Adrenal gland (tissue), 12 donors: ENCODE measurements around the gene OR12D2. TPM values are rescaled to one million over a fixed set of nuclear protein-coding genes. Genes with fewer than 3 reads are reported as not detected.

Experiments
- DNase-seq, 7 donors: peaks; one replicate each; pipeline ENCODE4 v3.0.0-alpha.2; 2019 to 2020
- H3K27ac ChIP-seq, 5 donors: fragments of 200-600 bp; sonication (generic) in 4 of 5; 1 replicate in 3 of 5; 2 replicates in 2 of 5; pipeline versions ENCODE4 v1.5.1 to v1.8.0; 2016 to 2020; ENCODE audit warnings: mild to moderate bottlenecking in 1 of 5
- H3K27me3 ChIP-seq: fragments of 200-600 bp; 2 replicates; pipeline ENCODE4 v1.8.0; 2021
- H3K36me3 ChIP-seq, 2 donors: fragments of 200-600 bp; replicated peaks in 1 of 2; 1 replicate in 1 of 2; 2 replicates in 1 of 2; pipeline versions ENCODE4 v1.5.1 to v1.8.0; 2018 to 2022
- H3K4me1 ChIP-seq, 2 donors: fragments of 200-600 bp; replicated peaks in 1 of 2; 1 replicate in 1 of 2; 2 replicates in 1 of 2; pipeline versions ENCODE4 v1.5.1 to v1.8.0; 2018 to 2021
- H3K4me3 ChIP-seq, 4 donors: fragments of 200-600 bp; sonication (generic) in 3 of 4; one replicate each; pipeline ENCODE4 v1.5.1; 2016 to 2018
- H3K9me3 ChIP-seq, 3 donors: fragments of 200-600 bp; sonication (generic) in 1 of 3; replicated peaks in 1 of 3; 1 replicate in 2 of 3; 2 replicates in 1 of 3; pipeline versions ENCODE4 v1.5.1 to v1.8.0; 2016 to 2021
- POLR2A ChIP-seq, 2 donors: fragments of 450-650 bp; IDR thresholded peaks; one replicate each; pipeline ENCODE4 v1.6.1; 2017; ENCODE audit warnings: antibody characterized with exemption in 2 of 2, mild to moderate bottlenecking in 2 of 2, moderate library complexity in 1 of 2
- WGBS, 4 donors: extraction: QIAGEN DNeasy Blood & Tissue Kit in 2 of 4; methylation state at CpG; one replicate each; pipeline versions ENCODE4 v1.1.5 to v1.1.7; 2013 to 2017; 5-methylcytosine and 5-hydroxymethylcytosine counted together
- intact Hi-C, 2 donors: fragments of 100-400 bp; cut with DNase I; formaldehyde crosslinking; loops; one replicate each; pipeline versions ENCODE4 v1.14.1 to v1.15.0; 2022 to 2023
- polyA plus RNA-seq, 3 donors: library from polyadenylated mRNA; stranded (reverse); fragments of 200-250 nt in 2 of 3; fragments of 350-450 nt in 1 of 3; fragmentation: Illumina TruSeq in 1 of 3; extraction: RNeasy Lipid Tissue Mini Kit (QIAGEN cat#74804) in 1 of 3; gene quantifications; one replicate each; pipeline ENCODE4 v1.2.3, GENCODE V29; 2013 to 2014
- total RNA-seq, 9 donors: library from RNA; depleted of rRNA in 4 of 9; stranded (reverse); fragments of >200 nt in 4 of 9; fragments of 120-200 nt in 1 of 9; fragmentation: NEBNext Ultra II Directional in 1 of 9; extraction: Animal tissue kit (Norgen Biotek cat#: 25700) in 1 of 9; gene quantifications; one replicate each; pipeline versions ENCODE4 v1.1.0 to v1.2.4, GENCODE V29; 2013 to 2023
- TF ChIP-seq, protein P1 (sequence below), 6 experiments: fragments of 450-650 bp in 4 of 6; fragments of 200-600 bp in 2 of 6; sonication (generic) in 1 of 6; IDR thresholded peaks; 1 replicate in 5 of 6; 2 replicates in 1 of 6; pipeline versions ENCODE4 v1.5.1 to v1.8.0; 2016 to 2021; ENCODE audit warnings: antibody characterized with exemption in 6 of 6, mild to moderate bottlenecking in 2 of 6, moderate library complexity in 1 of 6
- donor health status: healthy with polysubstance abuse.
- donor health status: Bipolar disorder and iron deficiency.
- donor health status: DM: yes; HTN: yes; CAD: no.
- donor health status: DM: no; HTN: no; CAD: no.
- donor health status: DM: no; HTN: no; CAD: no.
- donor health status: DM: yes; HTN: yes; CAD: no.

Gene OR12D2
- total and polyA plus RNA-seq, 12 donors, result not detected

DNA sequence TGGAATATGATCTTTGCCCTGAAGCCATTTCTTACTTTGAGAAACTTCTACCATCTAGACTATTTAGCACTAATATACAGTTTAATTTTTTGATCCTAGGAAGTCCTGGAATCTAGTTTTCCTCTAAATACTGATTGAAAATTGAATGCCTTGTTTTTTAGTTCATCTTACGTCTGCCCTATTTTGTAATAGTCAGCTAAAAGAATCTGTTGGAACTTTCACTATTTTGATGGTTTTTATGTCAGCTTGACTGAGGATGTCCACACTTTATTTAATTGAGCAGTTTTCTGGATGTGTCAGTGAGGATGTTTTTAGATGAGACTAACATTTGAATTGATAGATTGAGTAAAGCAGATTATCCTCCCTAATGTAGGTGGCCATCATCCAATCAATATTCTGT lies 8.4 kb downstream of the OR12D2 start:
- no peak for DNase-seq
- Histone ChIP-seq H3K4me1 (no peaks in the 10 kb centered on the region), H3K9me3 (no peaks in the 10 kb centered on the region), H3K27me3 (no peaks in the 10 kb centered on the region), H3K4me3 (no peak overlapping the region), H3K27ac (no peak overlapping the region), H3K36me3 (no peaks in the 10 kb centered on the region)
- TF ChIP-seq, protein P1, sequence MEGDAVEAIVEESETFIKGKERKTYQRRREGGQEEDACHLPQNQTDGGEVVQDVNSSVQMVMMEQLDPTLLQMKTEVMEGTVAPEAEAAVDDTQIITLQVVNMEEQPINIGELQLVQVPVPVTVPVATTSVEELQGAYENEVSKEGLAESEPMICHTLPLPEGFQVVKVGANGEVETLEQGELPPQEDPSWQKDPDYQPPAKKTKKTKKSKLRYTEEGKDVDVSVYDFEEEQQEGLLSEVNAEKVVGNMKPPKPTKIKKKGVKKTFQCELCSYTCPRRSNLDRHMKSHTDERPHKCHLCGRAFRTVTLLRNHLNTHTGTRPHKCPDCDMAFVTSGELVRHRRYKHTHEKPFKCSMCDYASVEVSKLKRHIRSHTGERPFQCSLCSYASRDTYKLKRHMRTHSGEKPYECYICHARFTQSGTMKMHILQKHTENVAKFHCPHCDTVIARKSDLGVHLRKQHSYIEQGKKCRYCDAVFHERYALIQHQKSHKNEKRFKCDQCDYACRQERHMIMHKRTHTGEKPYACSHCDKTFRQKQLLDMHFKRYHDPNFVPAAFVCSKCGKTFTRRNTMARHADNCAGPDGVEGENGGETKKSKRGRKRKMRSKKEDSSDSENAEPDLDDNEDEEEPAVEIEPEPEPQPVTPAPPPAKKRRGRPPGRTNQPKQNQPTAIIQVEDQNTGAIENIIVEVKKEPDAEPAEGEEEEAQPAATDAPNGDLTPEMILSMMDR (IDR thresholded peaks at IDR 0.05), result no peak
- TF ChIP-seq POLR2A (IDR thresholded peaks at IDR 0.05), result no peak
- intact Hi-C loops, result no loop called here
- WGBS, 4 donors, result 43 to 86% (median 82%) methylated on average over 1 of the region's 1 CpG

DNA sequence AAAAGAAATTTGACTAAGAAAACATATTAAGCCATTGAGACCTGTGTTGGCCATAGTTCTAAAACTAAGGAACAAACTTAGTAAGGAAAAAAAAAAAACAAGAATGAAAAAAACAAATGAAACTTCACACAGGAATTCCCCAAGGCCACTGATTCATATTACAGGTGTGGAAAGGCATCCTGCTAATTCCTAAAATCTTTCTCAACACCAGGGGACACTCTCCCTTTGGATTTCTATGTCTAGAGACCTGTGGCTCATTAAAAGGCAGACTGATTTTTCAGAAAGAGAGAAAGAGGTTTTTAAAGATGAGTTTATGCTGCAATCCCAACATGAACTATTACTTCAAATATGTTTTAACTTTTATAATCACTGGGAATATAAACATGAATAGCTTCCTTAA lies 19.2 kb downstream of the OR12D2 start, which contains the start of gene OR12D1:
OR12D1 (plus strand) TSS at position 341 of the 400 bp plus-strand sequence.
- H3K27me3 ChIP-seq, result no peaks in the 10 kb centered on the region
- no peak within 1 kb of the TSS for H3K4me3 ChIP-seq
- H3K36me3 ChIP-seq, result no peaks in the 10 kb centered on the region
- no peaks in the 10 kb centered on the region for H3K9me3 ChIP-seq
- no peak for DNase-seq
- no peak within 1 kb of the TSS for H3K27ac ChIP-seq
- intact Hi-C loops, result no loop called here
- TF ChIP-seq POLR2A (IDR thresholded peaks at IDR 0.05), result no peak
- TF ChIP-seq, protein P1 (IDR thresholded peaks at IDR 0.05), result no peak
- H3K4me1 ChIP-seq, result no peaks in the 10 kb centered on the region

DNA sequence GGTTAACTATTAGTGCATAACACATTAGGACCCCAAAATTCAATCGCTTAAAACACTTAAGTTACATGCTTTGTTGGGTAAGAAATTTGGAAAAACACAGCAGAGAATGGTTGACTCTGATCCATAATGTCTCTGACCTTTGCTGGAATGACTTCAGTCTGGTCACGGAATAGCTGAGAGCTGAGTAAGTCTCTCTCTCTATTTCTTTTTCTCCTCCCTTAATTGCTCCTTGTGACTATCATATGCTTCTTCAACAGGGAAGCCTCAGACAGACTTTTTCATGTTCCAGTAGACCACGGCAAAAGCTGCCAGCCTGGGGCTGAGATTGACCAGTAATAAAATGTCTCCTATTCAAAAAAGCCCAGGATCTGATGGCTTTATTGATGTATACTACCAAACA lies 24.1 kb downstream of the OR12D2 start:
- DNase-seq, result no peak
- Histone ChIP-seq H3K9me3 (no peaks in the 10 kb centered on the region), H3K36me3 (no peaks in the 10 kb centered on the region), H3K27me3 (no peaks in the 10 kb centered on the region), H3K4me1 (no peaks in the 10 kb centered on the region), H3K4me3 (no peak overlapping the region), H3K27ac (no peak overlapping the region)
- WGBS, 4 donors, result 61 to 80% (median 70%) methylated on average over 3 of the region's 3 CpGs
- intact Hi-C loops, result no loop called here
- no peak for TF ChIP-seq POLR2A (IDR thresholded peaks at IDR 0.05)
- TF ChIP-seq, protein P1 (IDR thresholded peaks at IDR 0.05), result no peak

DNA sequence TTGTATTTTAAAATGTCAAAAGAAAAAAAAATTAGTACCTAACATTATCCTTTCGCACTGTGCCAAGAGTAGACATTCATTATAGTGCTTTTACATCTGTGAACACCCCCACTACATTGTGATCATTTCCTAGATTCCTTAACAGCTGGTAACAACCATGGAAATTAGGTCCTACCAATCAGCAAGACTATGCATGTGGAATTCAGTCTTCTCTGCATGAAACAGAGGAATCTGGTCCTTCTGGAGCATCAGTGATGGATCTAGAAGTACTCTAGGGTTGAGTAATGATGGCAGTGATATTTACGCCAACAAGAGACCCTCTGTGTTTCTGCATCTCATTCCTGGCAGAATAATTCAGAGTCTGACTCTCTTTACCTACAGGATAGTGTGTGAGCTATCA lies 28.7 kb downstream of the OR12D2 start:
- TF ChIP-seq, protein P1 (IDR thresholded peaks at IDR 0.05), result no peak
- TF ChIP-seq POLR2A (IDR thresholded peaks at IDR 0.05), result no peak
- H3K4me3 ChIP-seq, result no peak overlapping the region
- intact Hi-C loops, result no loop called here
- H3K4me1 ChIP-seq, result no peaks in the 10 kb centered on the region
- H3K36me3 ChIP-seq, result no peaks in the 10 kb centered on the region
- no peaks in the 10 kb centered on the region for H3K27me3 ChIP-seq
- WGBS, 4 donors, result 75 to 80% (median 77%) methylated on average over 2 of the region's 2 CpGs
- H3K27ac ChIP-seq, result no peak overlapping the region
- H3K9me3 ChIP-seq, result no peaks in the 10 kb centered on the region
- no peak for DNase-seq
